Bronchial epithelial cell (primary cell): ENCODE results near the gene TAF12. TPM values are rescaled to one million over a fixed set of nuclear protein-coding genes. Genes with fewer than 3 reads are reported as not detected.
"Not testable (repeated sequence)": the region's sequence is repeated elsewhere in the genome, so short reads cannot be mapped to it uniquely, and the experiment has no call there.

Source experiments
- DNase-seq: peaks from one replicate; pipeline ENCODE4 v3.0.0-alpha.2; 2010; ENCODE audit warnings: low read depth
- FAIRE-seq: peaks from 2 replicates; lab custom pipeline; 2011; peaks lifted over from hg19 to GRCh38; lab: Jason Lieb, UNC
- H3K27me3 ChIP-seq: 2 replicates; pipeline ENCODE4 v1.5.1; 2011; ENCODE audit warnings: low read length; ENCODE audit not compliant: control insufficient read depth, insufficient read depth
- H3K36me3 ChIP-seq: 2 replicates; pipeline ENCODE4 v1.5.1; 2011; ENCODE audit warnings: low read length; ENCODE audit not compliant: control insufficient read depth, insufficient read depth
- H3K4me3 ChIP-seq: 2 replicates; pipeline ENCODE4 v1.5.1; 2011; ENCODE audit warnings: mild to moderate bottlenecking, low read depth, low read length, control low read depth
- total RNA-seq: library from RNA; depleted of rRNA; stranded (reverse); fragments of >200 nt; gene quantifications from 2 replicates; pipeline ENCODE4 v1.2.1, GENCODE V29; 2014
- TF ChIP-seq, protein P1 (sequence below): IDR thresholded peaks from 2 replicates; pipeline ENCODE4 v1.5.1; 2011; ENCODE audit warnings: mild to moderate bottlenecking, moderate library complexity, low read length, control low read depth, inconsistent platforms; ENCODE audit not compliant: insufficient read depth, severe bottlenecking

TAF12 gene
- total RNA-seq, 1 donor from 2014 or later, result 55.8 TPM

GRCh38 chr1:28592321-28593071 is 50.4 kb downstream of the TAF12 start:
- Histone ChIP-seq H3K27me3 (peaks cover 2% of the 10 kb centered on the region), H3K4me3 (peak overlapping the region; percentile 15), H3K36me3 (no peaks in the 10 kb centered on the region)
- DNase-seq (no peak), FAIRE-seq (no peak)
- TF ChIP-seq, protein P1, sequence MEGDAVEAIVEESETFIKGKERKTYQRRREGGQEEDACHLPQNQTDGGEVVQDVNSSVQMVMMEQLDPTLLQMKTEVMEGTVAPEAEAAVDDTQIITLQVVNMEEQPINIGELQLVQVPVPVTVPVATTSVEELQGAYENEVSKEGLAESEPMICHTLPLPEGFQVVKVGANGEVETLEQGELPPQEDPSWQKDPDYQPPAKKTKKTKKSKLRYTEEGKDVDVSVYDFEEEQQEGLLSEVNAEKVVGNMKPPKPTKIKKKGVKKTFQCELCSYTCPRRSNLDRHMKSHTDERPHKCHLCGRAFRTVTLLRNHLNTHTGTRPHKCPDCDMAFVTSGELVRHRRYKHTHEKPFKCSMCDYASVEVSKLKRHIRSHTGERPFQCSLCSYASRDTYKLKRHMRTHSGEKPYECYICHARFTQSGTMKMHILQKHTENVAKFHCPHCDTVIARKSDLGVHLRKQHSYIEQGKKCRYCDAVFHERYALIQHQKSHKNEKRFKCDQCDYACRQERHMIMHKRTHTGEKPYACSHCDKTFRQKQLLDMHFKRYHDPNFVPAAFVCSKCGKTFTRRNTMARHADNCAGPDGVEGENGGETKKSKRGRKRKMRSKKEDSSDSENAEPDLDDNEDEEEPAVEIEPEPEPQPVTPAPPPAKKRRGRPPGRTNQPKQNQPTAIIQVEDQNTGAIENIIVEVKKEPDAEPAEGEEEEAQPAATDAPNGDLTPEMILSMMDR, result no peak

GRCh38 chr1:28591708-28592320 is 51.1 kb downstream of the TAF12 start, which contains the start of gene RAB42:
TSS of gene RAB42 (plus strand) at chr1:28592265. CDS start at chr1:28592512, 247 bp downstream.
- FAIRE-seq, result no peak
- H3K4me3 ChIP-seq, result peak within 1 kb of the TSS; percentile 15
- DNase-seq, result no peak
- TF ChIP-seq, protein P1, result no peak
- H3K36me3 ChIP-seq, result no peaks in the 10 kb centered on the region
- H3K27me3 ChIP-seq, result peaks cover 2% of the 10 kb centered on the region

DNA sequence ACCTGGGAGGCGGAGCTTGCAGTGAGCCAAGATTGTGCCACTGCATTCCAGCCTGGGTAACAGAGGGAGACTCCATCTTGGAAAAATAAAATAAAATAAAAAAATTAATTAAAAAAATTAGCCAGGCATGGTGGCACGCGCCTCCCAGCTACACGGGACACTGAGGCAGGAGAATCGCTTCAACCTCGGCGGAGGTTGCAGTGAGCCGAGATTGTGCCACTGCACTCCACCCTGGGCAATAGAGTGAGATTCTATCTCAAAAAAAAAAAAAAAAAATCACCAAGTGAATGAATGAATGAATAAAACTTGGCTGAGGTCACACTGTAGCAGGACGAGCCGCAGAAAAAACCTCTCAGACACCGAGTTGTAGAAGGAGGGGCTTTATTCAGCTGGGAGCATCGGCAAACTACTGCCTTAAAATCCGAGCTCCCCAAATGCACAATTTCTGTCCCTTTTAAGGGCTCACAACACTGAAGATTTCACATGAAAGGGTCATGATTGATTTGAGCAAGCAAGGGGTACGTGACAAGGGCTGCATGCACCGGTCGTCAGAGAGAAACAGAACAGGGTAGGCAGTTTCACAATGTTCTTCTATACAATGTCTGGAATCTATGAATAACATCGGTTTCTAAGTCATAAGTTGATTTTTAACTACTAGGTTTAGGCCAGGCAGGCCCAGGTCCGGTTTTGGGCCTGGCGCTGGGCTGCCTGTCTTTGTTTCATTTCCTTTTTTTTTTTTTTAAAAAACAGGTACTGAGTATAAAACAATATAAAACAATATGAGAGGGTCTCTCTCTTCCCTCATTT is 56.1 kb downstream of the TAF12 start:
- not testable (repeated sequence) for FAIRE-seq, H3K4me3 ChIP-seq, H3K36me3 ChIP-seq, H3K27me3 ChIP-seq, DNase-seq

- TF ChIP-seq, protein P1, result no peak
- H3K36me3 ChIP-seq, result peaks cover 21% of the 10 kb centered on the region
- peak overlapping the region; percentile 96 for H3K4me3 ChIP-seq
- DNase-seq, result peak; percentile 42
- no peaks in the 10 kb centered on the region for H3K27me3 ChIP-seq
- FAIRE-seq, result no peak
Observed at GRCh38 chr1:28582248-28582615, 60.6 kb downstream of the TAF12 start.

- Histone ChIP-seq H3K36me3 (peaks cover 24% of the 10 kb centered on the region), H3K4me3 (peak overlapping the region; percentile 96), H3K27me3 (no peaks in the 10 kb centered on the region)
- TF ChIP-seq, protein P1, result no peak
- no peak for FAIRE-seq
- DNase-seq, result peak; percentile 84
Observed at GRCh38 chr1:28581531-28582247, 61.2 kb downstream of the TAF12 start.
